NCI-H748 (cell line): ENCODE measurements around the gene TMEM119.
A peak's percentile ranks its signal among the peaks of the same experiment; 100 is the strongest.
"Not testable (repeated sequence)": the region's sequence is repeated elsewhere in the genome, so short reads cannot be mapped to it uniquely, and the experiment has no call there.

ENCODE experiments used
- DNase-seq: peaks from one replicate; lab custom pipeline; 2025; ENCODE audit not compliant: unreplicated experiment; lab: John Stamatoyannopoulos, UW

The TMEM119 gene

DNA sequence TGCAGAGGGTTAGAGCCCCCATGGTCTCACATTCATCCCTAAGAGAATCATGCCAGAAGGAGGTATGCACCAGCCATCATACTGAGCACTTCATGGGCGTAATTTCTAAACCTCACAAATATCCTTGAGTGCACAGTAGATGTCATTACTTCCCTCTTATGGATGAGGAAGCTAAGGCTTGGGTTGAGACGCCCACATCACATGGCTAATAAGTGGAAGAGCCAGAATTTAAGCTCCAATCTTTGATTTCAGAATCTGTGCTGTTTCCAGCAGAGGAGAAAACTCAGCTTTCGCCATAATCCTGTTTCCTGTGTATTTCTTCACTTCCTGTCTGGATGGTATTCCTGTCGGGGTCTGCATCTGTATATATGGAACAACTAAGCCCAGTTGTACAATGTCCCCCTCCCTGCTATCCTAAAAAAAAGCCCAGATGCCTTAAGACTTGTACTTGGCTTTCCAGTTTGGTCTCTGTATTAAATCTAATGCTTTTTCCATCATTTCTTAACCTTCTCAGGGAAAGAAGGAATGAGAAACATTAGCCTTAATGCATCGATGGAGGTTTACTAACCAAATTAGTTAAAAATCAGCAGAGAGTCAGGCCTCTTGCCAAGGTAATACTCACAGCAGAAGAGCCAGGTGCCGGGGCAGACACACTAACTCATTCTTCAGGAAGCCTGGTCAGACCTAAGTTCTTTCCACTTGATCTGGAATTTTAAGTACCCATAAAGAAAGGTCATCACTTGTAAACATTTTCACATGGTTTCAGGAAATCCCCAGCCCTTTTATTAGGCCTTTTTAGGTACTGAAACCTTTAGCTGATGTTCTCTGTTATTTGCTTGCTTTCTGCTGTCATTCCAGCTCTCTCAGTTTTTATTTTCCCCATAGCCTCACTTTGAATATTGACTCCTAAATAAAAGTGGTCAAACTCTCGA lies 30.2 kb downstream of the TMEM119 start:
- no peak for DNase-seq

DNA sequence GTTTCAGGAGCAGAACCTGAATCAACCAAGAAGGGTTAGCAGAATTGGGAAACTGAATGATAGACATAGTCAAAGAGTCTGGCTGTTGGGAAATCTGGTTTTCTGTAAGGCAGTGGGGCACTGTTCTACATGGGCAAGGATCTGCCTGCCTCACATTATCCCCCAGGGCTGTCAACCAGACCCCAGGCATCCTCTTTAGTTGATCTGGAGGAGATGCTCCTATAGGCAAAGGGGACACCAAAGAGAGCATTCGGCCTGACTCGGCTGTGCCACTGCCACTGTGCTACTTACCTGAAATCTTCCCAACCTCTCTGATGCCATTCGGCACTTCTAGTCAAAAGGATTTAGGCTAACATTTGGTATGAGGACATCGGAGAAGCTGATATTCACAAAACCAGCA lies 31.4 kb downstream of the TMEM119 start:
- DNase-seq, result no peak

DNA sequence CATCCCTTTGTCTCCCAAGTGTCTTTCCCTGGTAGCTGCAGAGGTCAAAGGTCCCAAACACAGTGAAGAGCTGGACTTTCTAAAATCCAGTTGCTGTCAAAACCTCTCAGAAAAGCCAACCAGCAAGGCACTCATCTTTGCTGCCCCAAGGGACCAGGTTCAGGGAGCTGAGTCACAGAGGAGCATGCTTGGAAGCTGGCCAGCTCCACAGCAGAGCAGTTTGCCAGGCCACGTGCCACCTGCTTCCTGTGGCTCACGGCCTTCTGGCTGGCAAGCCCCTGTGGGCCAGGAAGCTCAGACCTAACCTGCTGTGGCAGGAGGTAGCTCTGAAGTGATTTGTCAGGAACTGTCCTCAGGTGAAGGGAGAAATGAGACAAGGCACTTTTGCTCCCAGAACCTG lies 31.9 kb downstream of the TMEM119 start:
- no peak for DNase-seq

DNA sequence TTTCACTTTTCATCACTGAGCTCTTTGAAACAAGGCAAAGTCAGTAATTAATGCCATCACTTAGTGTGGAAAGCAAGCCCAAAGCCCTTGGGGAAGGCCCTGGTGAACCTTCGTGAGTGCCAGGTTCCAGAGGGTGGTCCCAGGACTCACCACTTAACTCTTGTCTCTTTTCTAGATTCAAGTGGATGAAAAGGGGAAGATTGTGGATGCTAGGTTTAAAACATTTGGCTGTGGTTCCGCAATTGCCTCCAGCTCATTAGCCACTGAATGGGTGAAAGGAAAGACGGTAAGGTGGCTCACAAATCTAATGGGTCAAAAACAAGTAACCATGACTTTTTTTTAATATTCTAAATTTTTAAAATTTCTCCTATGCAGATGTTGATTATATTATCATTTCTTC lies 32.7 kb downstream of the TMEM119 start:
- DNase-seq, result no peak

DNA sequence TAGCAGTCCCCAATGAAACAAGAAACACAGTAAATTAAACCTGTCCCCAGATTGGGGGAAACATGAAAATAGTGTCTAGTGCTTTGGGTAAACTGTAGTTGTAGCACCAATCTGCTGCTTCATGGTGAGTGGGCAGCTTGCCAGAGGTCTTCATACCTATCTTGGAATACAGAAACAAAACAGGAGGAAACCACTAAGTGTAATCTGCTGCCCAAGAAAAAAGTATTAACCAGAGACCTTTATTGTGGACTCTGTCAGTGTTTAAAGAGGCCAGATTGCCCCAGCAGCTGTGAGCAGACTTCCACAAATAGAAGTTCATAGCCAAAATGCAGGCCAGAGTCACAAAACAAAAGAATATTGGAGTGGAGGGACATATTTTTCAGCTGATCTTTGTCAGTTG lies 33.2 kb downstream of the TMEM119 start:
- DNase-seq, result no peak

DNA sequence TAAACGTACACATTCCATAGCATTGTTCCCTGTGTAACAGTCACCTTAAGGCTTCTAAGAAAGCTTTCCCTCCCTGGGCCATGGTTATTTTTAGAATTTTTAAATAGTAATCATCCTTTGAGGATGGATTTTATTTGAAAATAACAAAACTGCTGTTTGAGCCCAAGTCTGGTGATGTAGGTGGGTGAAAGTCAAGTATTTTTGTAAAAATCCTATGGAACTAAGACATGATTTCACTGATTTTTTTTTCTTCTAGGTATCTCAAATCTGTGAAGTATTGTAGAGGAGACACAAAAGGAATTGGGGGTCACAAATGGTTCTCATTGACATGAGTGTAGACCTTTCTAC lies 34.1 kb downstream of the TMEM119 start:
- DNase-seq, result no peak

DNA sequence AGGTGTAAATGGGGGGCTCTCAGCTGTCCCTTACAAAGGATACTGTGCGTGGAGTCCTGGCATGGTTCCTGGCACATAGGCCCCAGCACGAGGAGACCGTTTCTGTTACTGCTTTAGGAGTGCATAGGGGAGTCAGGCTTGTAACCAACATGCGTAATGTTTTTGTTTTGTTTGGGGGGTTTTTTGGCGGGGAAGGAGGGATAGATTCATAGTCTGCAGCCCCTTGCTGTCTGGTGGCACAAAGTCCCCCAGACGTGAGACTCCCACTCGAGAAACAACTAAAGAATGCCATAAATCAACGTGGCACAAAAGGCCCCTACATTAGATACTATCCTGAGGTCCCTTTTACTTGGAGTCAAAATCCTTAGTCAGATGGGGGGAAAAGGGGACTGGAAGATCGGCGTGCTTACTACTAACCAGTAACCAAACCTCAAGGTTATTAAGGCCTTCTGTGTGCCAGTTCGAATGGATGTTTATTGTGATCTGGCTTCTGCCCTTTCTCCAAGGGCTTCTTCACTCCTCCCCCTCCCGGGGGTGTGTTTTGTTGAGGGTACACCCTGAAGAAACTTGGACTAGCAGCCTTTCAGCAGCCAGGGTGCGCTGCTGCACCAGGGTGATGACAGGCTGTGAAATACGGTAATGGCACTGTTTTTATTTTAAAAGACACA lies 34.6 kb downstream of the TMEM119 start:
- DNase-seq, result peak; percentile 79

DNA sequence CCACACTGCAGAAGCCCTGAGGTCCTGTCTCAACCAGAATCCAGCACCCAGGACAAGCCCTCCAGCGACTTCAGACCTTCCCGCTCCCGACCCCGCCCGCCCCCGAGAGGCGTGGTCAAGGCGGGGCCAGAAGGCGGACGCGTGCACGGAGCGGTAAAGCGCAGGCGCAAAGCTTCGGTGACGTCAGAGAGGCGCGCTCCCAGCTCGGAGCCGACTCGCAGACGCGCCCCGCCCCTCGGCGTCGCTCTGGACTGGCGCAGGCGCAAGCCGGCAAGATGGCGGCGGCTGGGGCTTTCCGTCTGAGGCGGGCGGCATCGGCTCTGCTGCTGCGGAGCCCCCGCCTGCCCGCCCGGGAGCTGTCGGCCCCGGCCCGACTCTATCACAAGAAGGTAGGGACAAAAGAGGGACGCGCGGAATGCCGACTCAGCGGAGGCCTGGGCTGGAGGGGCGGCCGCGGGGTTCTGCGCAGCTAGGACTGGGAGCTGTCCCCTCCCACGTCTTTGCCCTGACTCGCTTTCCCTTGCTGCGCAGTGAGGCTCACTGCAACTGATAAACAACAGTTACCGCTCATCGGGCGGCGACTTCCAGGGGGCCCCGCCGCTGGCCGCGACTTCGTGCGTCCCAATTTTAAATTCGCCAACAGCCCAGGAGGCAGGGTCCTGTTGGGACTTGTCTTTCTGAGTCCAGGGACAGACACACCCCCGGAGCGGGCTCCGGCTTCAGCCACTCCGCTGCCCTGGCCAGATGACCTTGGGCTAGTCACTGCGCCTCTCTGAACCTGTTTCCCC lies 35.3 kb downstream of the TMEM119 start, which contains the start of gene ISCU:
ISCU (plus strand) TSS at position 249 of the 788 bp plus-strand sequence; CDS start at position 276, 27 bp downstream.
- DNase-seq, result peak; percentile 97

DNA sequence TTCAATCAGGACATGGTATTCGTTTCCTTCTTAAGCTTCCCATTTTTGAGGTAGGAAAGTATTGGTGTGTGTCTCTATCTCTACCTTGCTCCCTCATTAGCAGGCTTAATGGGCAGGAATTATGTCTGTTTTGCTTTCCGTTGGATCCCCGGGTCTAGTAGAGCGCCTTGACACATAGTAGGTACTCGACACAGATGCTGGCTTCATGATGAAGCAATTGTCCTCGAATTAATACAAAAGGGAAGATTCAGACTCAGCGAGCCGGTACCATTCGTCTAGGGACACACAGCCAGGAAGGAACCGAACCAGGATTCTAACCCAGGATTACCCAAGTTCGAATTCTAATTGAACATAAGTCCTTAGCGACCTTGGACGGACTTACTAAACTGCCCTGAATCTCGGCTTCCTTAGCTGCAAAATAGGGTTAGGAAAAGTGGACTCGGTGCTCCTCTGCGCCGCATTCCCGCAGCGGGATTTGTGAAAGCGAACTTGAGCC lies 36.0 kb downstream of the TMEM119 start:
- DNase-seq, result peak; percentile 67

DNA sequence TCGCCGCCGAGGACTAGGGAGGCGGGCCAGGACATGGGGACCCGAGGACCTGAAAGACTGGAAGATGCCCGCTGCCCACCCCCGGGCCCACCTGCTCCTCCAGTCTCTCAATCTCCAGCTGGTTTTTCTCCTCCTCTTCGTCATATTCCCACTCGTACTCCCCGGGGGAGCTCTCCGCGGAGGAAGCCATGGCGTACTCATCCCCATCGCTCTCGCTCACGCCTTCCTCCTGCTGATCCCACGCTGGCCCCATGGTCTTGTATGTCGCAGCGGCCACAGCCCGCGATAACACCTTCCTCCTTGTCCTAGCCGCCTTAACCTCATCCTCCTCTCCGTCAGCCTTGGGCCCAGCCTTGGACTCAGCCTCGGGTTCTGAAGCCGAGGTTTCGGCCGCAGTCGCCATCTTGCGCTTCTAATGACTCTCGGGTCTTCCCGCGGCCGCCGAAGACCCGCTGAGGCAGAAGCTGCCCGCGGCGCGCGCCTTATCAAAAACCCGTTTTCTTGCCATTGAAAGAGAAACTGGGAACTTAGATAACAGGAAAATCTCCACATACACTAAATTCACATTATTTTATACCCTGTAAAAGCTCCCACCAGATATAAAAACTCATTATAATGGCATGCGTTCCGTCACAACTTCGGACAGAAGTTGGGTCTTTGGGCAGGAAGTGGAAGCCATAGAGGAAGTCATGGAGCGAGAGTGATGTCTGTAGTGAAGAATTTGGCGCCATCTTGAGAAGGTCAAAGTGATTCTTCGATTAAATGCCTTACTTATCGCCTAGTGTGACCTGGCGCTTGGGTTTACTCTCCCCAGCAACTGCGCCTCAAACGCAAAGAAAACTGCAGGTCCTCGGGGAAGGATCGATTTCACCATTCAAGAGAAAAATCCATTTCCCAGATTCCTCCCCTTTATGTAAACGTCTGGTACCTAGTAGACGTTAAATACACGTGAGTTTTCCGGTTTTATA lies 36.8 kb downstream of the TMEM119 start, which contains the start of gene SART3:
SART3 (minus strand) TSS at position 422 of the 968 bp plus-strand sequence; CDS start at position 403, 19 bp downstream.
- peak; percentile 92 for DNase-seq

DNA sequence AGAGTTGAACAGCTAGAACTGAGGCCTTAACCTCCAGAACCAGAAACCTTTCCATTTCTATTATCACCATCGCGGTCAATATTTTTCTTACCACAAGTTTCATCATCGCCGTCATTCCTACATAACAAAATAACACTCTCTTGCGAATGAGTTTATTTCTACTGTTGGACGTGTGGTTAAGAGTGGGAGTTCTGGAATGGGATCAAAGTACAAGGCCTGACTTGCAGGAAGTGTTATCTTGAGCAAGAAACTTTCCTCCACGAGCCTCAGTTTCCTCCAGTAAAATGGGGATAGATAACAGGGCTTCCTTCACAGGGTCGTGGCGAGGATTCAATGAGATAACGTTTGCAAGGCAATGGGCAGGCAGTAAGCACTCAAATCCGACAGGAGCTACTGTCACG lies 37.6 kb downstream of the TMEM119 start:
- no peak for DNase-seq

DNA sequence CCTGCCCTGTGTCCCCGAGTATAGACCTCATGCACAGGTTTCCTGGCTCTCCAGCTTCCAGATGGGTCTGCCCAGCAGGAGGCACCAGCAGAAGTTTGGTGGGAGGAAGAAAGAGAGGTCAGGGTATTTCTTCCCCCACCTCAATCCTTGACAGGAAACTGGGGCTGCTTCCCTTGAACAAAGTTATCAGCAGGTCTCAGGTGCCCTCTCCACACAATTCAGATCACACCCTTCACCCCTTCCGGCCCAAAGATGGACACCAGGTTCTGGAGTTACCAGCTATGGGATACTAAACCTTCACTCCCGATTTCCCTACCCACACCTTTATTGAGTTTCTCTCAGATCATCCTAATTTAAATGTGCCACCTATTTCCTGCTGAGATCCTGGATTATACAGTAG lies 38.1 kb downstream of the TMEM119 start:
- no peak for DNase-seq

DNA sequence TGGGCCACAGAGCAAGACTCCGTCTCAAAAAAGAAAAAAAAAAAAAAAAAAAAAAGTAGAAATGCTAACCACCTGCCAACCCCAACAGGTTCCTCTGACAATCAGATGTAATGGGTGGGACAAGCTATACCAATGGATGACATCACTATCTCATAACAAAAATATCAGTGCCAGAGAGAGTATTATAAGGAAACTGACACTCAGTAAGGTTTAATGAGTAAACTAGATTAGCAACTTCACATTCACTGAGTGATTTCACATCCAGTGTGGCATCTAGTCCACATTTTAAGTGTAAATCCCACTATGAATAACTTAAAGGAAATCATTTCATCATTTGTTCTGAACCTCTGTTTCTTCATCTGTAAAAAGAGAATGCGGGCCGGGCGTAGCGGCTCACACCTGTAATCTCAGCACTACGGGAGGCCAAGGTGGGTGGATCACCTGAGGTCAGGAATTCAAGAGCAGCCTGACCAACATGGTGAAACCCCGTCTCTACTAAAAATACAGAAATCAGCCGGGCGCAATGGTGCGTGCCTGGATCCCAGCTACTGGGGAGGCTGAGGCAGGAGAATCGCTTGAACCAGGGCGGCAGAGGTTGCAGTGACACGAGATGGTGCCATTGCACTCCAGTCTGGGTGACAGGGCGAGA lies 38.8 kb downstream of the TMEM119 start:
- no peak for DNase-seq

DNA sequence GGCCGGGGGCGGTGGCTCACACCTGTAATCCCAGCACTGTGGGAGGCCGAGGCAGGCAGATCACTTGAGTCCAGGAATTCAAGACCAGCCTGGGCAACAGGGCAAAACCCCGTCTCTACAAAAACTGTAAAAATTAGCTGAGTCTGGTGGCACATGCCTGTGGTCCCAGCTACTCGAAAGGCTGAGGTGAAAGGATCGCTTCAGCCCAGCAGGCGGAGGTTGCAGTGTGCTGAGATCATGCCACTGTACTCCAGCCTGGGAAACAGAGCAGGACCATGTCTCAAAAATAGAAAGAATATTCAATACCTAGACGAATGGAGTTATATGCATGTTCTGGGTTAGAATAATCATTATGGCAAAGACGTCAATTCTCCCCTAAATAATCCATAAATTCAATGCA lies 42.5 kb downstream of the TMEM119 start:
- DNase-seq, result not testable (repeated sequence)

DNA sequence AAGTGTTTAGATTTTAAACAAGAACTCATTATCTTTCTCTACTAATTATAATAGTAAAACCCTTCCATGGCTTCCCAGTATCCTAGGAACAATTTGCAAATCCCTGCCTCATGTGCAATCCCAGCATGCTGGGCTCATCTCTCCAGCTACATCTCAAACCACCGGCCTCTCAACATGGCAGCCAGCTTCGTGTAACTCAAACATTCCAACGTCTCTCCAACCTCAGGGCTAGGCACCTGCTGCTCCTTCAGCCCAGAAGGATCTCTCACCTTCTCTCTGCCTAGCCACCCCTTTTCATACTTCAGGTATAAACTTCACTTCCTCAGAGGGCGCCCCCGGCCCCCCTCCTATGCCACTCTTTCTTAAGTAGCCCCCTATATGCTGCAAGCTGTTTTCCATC lies 44.1 kb downstream of the TMEM119 start:
- DNase-seq, result no peak

DNA sequence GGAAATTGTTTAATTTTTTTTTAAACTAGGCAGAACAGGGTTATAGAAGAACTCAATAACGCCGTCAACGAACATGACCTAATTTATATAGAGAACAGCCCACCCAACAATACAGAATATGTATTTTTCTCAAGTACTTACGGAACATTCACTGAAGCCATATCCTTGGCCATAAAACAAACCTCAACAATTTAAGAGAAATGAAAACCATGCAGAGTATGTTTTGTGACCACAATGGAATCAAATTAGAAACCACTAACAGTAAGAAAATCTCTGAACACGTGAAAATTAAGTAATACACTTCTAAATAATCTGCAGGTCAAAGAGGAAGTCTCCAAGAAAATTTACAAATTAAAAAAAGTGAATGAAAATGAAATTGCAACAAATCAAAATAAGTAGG lies 46.3 kb downstream of the TMEM119 start:
- DNase-seq, result no peak

DNA sequence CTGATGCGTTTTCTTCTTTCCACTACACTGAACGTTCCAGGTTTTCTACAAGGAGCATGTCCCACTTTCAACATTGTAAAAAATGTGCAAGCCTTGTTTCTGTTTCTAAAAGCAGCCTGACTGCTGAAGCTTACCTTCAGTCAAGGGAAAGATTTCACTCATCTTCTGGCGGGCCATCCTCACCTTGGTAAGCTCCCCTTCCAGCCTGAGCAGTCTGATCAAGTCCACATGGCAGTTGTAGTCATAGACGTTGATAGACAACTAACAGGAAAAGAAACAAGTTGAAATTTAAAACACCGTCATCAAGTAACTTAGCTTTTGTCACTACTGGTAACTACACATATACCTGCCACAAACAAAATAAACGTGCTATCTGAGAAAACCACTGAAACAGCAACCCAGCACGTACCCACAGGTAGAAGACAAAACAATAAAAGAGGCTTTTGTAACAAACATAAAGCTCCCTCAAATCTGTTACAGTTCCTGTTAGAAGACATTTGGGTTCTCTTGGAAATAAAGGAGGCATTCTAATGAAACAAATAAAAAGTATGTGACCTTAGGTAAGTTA lies 48.8 kb downstream of the TMEM119 start:
- no peak for DNase-seq

DNA sequence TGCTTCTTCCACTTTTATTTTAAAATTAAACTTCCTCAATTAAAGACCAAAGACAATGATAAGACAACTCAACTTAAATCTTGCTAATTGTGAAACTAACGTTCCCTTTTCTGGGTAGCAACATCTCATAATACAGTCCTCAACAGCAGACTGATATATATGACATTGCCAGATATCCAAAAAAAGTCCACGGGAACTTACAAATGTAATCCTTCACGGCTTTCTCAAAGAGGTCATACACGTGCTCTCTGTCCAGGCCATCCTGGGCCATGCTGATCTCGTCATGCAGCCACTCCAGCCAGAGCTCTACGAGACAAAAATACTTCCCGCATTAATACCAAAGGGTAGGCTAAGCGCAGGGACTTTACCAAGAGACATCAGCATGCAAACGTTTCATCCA lies 50.2 kb downstream of the TMEM119 start:
- no peak for DNase-seq

DNA sequence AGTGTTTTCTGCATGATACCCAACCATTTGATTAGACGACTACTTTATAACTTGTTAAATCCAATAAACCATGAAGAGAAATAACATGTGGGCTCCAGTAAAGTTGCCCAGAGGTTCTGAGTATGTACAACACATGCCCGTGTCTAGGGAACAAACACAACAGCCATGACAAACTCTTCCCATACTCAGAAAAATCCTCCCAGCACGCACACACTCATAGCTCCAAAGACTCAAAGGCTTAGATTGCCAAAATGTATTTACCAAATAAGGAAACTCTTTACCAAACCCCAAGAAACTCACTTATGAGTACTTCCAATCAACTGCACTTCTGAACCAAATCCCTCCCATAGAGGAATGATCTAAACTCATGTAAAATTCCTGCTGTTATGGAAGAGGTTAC lies 54.2 kb downstream of the TMEM119 start:
- DNase-seq, result no peak
